Activated T-helper 1 cell treated with anti-CD3 and anti-CD28 coated beads, Interleukin-12 subunit alpha, Interleukin-12 subunit beta, Interleukin-2, Interleukin-4 antibody, amounts not matched to agents 30 ng/mL and 10 ng/mL and 1 ng/mL, durations not matched to agents 14 hours and 24 hours and 36 hours (primary cell): ENCODE data around the gene CYREN. TPM values are rescaled to one million over a fixed set of nuclear protein-coding genes. Genes with fewer than 3 reads are reported as not detected.

Experiments
- DNase-seq: peaks from one replicate; pipeline ENCODE4 v3.0.0; 2021; ENCODE audit warnings: low spot score
- H3K27ac Mint-ChIP-seq: one replicate; pipeline ENCODE4 v1.8.0; 2021; ENCODE audit warnings: mild to moderate bottlenecking, mixed read lengths
- H3K27me3 Mint-ChIP-seq: one replicate; pipeline ENCODE4 v1.8.0; 2022; ENCODE audit warnings: mild to moderate bottlenecking, moderate library complexity, mixed read lengths; ENCODE audit not compliant: insufficient read depth
- H3K36me3 Mint-ChIP-seq: one replicate; pipeline ENCODE4 v1.8.0; 2021; ENCODE audit warnings: low read depth, mixed read lengths
- H3K4me1 Mint-ChIP-seq: one replicate; pipeline ENCODE4 v1.8.0; 2021; ENCODE audit warnings: low read depth, mixed read lengths
- H3K4me3 Mint-ChIP-seq: one replicate; pipeline ENCODE4 v1.8.0; 2021; ENCODE audit warnings: mild to moderate bottlenecking, moderate library complexity, mixed read lengths
- H3K9me3 Mint-ChIP-seq: one replicate; pipeline ENCODE4 v1.8.0; 2021; ENCODE audit warnings: mixed read lengths
- intact Hi-C: fragments of 100-400 bp; cut with micrococcal nuclease; formaldehyde crosslinking; loops from one replicate; pipeline ENCODE4 v1.15.1; 2024
- total RNA-seq: library from RNA; stranded (reverse); gene quantifications from 2 replicates; pipeline ENCODE4 v1.2.3, GENCODE V29; 2022

Gene CYREN
- total RNA-seq, 1 donor from 2014 or later: 58.9 TPM

DNA sequence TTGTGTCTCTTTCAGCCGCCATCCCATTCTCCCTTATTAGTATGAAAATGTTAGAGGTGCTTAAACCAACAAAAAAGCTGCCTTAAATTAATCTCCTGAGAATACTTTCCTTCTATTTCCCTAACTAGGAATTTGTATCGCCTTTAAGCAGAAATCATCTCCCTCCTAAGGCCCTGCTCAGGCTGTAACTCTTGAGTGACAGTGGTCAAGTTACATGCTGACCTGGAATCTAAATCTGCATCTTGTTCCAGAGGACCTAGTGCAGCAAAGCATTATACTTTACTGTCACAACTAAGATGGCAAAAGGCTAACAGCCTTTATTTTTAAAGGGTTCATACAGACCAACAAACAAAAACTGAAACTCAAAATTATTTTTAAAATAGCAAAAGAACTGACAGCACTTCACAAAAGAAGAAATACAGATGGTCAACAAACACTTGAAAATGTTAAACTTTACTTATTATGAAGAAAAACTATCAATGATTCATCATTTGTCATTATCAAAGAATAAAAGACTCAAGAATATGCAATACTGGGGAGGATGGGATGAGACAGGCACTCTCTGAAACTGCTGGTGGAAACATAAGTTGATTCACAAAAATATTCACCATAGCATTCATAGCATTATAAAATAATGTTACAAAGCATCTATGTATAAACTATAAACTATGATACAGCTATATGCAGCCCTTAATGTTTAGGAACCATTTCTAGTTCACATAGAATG lies 11.0 kb downstream of the CYREN start:
- Mint-ChIP-seq H3K27me3 (no peaks in the 10 kb centered on the region), H3K4me1 (peaks cover 44% of the 10 kb centered on the region), H3K9me3 (peaks cover 45% of the 10 kb centered on the region), H3K36me3 (peaks cover 78% of the 10 kb centered on the region), H3K27ac (peak overlapping the region; percentile 94), H3K4me3 (peak overlapping the region; percentile 7)
- intact Hi-C loops: loop anchor here (1.0 kb wide), 2 partner anchors 10 to 11 kb away; partner anchors contain the start of gene TMEM140
- no peak for DNase-seq

DNA sequence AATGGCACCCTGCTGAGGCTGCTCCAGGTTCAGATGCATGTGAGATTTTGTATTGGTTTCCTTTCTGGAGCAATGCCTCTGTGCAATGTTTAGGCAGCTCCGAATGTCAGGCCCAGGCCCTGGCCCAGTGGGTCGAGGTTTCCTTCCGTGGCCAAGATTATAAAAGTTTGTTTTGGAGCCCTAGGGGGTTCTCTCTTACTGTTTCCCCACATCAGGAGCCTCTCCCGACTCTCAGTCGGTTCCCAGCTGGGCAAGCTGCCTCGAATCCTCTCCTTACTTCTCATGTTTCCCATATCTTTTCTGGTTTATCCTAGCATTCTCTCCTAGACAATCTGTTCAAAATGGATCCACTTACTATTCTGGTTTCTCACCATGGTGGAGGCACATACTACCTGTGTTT lies 11.6 kb downstream of the CYREN start:
- H3K27ac Mint-ChIP-seq: no peak overlapping the region
- intact Hi-C loops: no loop called here
- no peaks in the 10 kb centered on the region for H3K27me3 Mint-ChIP-seq
- H3K36me3 Mint-ChIP-seq: peaks cover 78% of the 10 kb centered on the region
- no peak for DNase-seq
- peaks cover 51% of the 10 kb centered on the region for H3K9me3 Mint-ChIP-seq
- peak overlapping the region; percentile 7 for H3K4me3 Mint-ChIP-seq
- peaks cover 51% of the 10 kb centered on the region for H3K4me1 Mint-ChIP-seq

DNA sequence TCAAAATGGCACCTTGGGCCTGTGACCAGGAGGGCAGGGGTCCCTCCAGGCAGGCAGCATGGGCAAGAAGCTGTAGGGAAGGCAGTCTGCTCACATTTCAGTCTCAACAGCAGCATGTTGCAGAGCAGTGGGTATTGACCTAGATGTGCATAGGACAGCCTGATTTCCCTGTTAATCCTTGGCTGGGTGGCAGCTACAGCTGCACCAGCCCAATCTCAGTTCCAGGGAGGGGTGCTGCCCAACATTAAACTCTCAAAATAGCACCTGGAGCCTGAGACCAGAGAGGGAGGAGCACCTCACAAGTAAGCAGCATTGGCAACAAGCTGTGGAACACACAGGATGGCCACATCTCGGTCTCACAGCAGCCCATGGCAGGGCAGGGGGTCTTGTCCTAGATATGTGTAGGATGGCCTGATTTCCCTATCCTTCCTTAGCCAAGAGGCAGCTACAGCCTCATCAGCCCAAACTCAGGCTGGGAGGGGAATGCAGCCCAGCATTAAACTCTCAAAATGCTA lies 12.3 kb downstream of the CYREN start:
- no peak for DNase-seq
- no peaks in the 10 kb centered on the region for H3K27me3 Mint-ChIP-seq
- H3K36me3 Mint-ChIP-seq: peaks cover 83% of the 10 kb centered on the region
- H3K27ac Mint-ChIP-seq: no peak overlapping the region
- H3K4me1 Mint-ChIP-seq: peaks cover 55% of the 10 kb centered on the region
- H3K4me3 Mint-ChIP-seq: no peak overlapping the region
- H3K9me3 Mint-ChIP-seq: peaks cover 55% of the 10 kb centered on the region
- intact Hi-C loops: no loop called here

DNA sequence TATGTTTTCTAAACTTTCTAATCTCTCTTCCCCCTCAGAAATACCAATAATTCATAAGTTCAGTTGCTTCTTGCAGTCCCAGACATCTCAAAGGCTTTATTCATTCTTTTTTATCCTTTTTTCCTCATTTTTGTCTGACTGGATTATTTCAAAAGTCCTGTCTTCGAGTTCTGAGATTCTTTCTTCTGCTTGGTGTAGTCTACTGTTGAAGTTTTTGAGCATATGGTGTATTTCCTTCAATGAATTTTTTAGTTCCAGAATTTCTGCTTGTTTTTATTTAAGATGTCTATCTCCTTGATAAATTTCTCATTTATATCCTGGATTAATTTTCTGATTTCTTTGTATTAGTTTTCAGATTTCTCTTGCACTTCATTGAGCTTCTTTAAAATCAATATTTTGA lies 14.2 kb downstream of the CYREN start:
- Mint-ChIP-seq H3K27me3 (no peaks in the 10 kb centered on the region), H3K36me3 (peaks cover 77% of the 10 kb centered on the region), H3K27ac (no peak overlapping the region), H3K9me3 (peaks cover 49% of the 10 kb centered on the region), H3K4me1 (peaks cover 66% of the 10 kb centered on the region), H3K4me3 (no peak overlapping the region)
- intact Hi-C loops: no loop called here
- no peak for DNase-seq

DNA sequence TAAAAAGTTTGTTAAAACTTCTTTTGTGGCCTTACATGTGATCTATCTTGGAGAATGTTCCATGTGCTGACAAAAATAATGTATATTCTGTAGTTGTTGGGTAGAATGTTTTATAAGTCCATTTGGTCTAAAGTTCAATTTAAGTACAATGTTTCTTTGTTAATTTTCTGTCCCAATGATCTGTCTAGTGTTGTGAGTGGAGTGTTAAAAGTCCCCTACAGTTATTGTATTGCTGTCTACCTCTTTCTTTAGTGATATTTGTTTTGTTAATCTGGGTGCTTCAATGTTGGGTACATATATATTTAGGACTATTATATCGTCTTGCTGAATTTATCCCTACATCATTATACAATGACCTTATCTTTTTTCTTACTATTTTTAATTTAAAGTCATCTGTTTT lies 15.8 kb downstream of the CYREN start:
- peaks cover 69% of the 10 kb centered on the region for H3K36me3 Mint-ChIP-seq
- DNase-seq: no peak
- intact Hi-C loops: no loop called here
- H3K4me1 Mint-ChIP-seq: peaks cover 67% of the 10 kb centered on the region
- H3K27ac Mint-ChIP-seq: no peak overlapping the region
- peaks cover 45% of the 10 kb centered on the region for H3K9me3 Mint-ChIP-seq
- no peaks in the 10 kb centered on the region for H3K27me3 Mint-ChIP-seq
- no peak overlapping the region for H3K4me3 Mint-ChIP-seq

DNA sequence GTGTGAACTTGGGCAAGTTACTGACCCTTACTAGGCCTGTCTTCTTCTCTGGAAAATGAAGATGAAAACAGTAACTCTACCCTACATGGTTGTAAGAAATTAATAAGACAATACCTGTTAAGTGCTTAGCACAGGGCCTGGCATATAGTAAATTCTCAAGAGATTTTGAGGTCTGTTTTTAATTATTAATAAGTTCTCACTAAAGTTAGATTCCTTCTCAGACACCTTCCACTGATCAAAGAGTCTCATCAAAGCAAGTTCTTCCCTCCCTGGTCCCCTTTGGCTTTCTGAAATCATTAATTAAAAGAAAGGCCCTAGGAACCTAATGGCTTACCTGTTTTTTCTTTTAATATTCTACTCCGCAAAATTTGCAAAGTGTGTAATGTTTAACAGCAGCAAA lies 18.1 kb downstream of the CYREN start:
- DNase-seq: no peak
- H3K27ac Mint-ChIP-seq: no peak overlapping the region
- no peaks in the 10 kb centered on the region for H3K27me3 Mint-ChIP-seq
- H3K9me3 Mint-ChIP-seq: peaks cover 45% of the 10 kb centered on the region
- intact Hi-C loops: no loop called here
- peaks cover 59% of the 10 kb centered on the region for H3K36me3 Mint-ChIP-seq
- no peak overlapping the region for H3K4me3 Mint-ChIP-seq
- peaks cover 67% of the 10 kb centered on the region for H3K4me1 Mint-ChIP-seq

DNA sequence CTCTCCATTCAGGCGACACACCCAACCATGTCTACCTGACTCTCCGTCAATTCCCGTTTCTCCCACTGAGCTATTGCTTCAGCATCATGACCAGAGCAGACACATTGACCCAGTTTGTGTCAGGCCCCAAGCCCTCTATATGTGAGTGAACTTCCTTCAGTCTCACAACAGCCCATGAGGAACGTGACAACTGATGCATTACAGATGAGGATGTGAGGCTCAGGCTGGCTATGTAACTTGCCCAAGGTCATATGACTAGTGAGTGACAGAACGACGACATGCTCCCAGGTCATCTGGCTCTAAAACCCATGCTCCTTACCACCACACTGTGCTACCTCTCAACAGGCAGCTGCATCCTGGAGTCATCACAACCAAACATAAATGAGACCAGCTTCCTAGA lies 19.0 kb downstream of the CYREN start:
- no peak for DNase-seq
- H3K36me3 Mint-ChIP-seq: peaks cover 50% of the 10 kb centered on the region
- peak overlapping the region; percentile 0 for H3K27ac Mint-ChIP-seq
- peaks cover 69% of the 10 kb centered on the region for H3K4me1 Mint-ChIP-seq
- intact Hi-C loops: no loop called here
- no peaks in the 10 kb centered on the region for H3K27me3 Mint-ChIP-seq
- H3K4me3 Mint-ChIP-seq: peak overlapping the region; percentile 16
- H3K9me3 Mint-ChIP-seq: peaks cover 37% of the 10 kb centered on the region

DNA sequence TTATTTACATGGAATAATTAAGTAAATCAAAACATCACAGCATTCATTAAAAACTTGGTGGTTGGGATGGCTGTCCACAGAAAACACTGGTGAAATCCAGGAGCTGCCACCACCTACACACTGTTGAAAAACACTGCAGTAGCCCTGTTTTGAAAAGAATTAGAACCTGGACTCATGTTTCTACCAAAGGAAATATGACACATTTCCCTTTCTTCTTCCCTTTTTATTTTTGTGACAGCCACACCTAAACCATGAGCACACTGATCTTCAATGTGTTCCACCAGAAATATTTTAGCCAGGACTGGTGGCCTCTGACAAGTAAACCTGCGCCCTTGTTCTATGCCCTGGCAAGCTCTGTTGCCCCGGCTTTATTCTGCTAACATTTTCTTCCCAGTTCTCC lies 19.4 kb downstream of the CYREN start:
- Mint-ChIP-seq H3K36me3 (peaks cover 46% of the 10 kb centered on the region), H3K9me3 (peaks cover 33% of the 10 kb centered on the region), H3K27ac (peak overlapping the region; percentile 0), H3K4me1 (peaks cover 73% of the 10 kb centered on the region), H3K4me3 (peak overlapping the region; percentile 16), H3K27me3 (no peaks in the 10 kb centered on the region)
- intact Hi-C loops: no loop called here
- no peak for DNase-seq

DNA sequence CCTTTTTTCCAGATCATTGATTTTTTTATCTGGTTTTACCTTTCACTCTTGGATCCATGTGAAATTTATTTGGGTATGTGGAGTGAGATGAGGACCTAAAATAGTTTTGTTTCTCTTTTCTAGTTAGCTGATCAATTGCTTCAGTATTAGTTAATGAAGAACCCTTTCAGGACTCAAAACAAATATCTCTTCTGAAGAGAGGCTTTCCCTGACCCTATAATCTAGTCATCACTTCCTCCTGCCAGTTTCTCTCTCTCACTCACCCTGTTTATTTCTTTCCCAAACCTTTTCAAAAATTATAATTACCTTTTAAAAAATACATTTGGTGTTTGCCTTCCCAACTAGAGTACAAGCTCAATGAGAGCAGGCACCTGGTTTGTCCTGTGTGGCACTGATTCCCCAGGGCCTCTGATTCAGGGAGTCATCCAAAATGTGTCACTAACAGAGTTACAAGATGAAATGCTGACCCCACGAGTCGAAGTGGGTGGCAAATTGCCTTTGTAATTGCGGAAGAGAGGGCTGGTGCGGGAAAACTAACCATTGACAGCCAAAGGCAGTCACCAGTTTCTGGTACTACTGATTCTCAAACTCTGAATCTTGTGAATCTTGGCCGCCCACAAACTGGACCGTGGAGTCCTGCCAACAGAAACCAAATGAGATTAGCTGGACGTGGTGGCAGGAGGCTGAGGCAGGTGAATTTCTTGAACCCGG lies 20.3 kb downstream of the CYREN start:
- Mint-ChIP-seq H3K27ac (no peak overlapping the region), H3K27me3 (no peaks in the 10 kb centered on the region), H3K9me3 (peaks cover 24% of the 10 kb centered on the region), H3K4me3 (peak overlapping the region; percentile 88), H3K4me1 (peaks cover 78% of the 10 kb centered on the region), H3K36me3 (peaks cover 40% of the 10 kb centered on the region)
- intact Hi-C loops: no loop called here
- no peak for DNase-seq

DNA sequence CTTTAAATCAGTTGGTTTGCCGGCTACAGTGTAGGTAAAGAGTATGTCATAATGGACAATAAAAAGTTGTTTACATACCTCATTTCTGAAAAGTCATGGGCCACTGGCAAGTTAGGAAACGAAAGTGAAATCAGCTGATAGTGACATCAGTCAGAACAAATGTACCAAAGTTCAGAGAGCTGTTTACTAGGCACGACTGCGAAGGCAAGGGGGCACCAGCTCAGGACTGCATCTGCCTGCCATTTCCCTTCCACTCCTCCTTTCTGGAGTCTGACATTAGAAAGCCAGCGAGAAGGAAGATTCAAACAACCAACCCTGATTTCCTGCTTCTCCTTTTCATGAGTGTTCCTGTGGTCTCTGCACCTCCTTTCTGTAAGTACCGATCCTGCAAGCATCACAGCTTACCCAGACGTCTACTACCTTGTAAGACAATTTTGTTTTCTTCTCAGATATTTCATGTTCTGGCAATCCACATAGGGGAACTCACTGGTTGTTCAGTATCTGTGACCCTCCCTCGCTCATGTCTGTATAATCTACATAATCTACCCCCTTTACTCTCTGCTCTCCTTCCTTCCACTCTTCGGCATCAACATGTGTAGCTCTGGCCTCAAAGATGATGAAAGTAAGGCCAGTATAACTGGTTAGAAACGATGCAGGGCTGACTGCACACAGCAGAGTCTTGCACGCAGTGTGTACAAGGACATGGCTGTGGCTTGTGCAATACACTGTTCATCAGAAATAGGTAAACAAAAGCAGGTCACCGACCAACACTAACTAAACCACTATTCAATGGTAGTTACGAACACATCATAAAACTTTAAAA lies 22.4 kb downstream of the CYREN start, which contains the start of gene TMEM140:
TSS of gene TMEM140 (plus strand) at position 174 of the 823 bp plus-strand sequence. CDS start 16,370 bp downstream, outside the sequence.
- intact Hi-C loops: loop anchor here (1.0 to 5.0 kb wide), 8 partner anchors 12 to 831 kb away; partner anchors contain the start of genes AGBL3, AKR1B1, BPGM and CYREN
- peak within 1 kb of the TSS; percentile 96 for H3K27ac Mint-ChIP-seq

DNA sequence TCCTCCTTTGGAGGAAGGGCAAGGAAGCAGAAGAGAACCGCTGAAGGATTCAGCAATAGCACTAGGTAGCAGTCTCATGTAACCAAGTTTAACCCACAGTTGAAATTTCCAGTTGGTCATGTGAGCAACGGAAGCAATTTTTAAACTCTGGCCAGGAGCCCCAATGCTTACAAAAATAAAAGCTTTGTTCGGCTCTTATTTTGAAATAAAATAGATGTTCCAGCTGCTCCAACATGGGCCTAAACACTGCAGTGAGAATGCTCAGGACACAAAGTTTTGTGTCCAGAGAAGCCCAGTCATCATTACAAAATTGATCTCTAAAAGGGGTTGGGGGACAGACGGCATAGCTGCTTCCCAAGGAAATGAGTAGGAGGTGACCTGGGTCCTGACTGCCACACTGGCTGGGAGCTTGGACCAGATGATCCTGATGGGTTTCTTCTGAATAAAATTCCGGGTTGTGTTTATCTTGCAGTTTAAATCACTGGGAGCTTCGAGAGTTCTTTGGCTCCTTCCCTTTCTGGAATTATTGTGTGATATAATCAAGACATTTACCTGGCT lies 23.1 kb downstream of the CYREN start:
- Mint-ChIP-seq H3K9me3 (no peaks in the 10 kb centered on the region), H3K4me1 (peaks cover 55% of the 10 kb centered on the region), H3K4me3 (peak overlapping the region; percentile 88), H3K27me3 (no peaks in the 10 kb centered on the region), H3K27ac (peak overlapping the region; percentile 96), H3K36me3 (peaks cover 15% of the 10 kb centered on the region)
- peak; percentile 23 for DNase-seq
- intact Hi-C loops: loop anchor here (1.0 to 5.0 kb wide), 2 partner anchors 410 to 688 kb away; partner anchors contain the start of genes AKR1B1 and NUP205

More for the DNA sequence above, 22.4 kb downstream of the CYREN start, which contains the start of gene TMEM140:
- Mint-ChIP-seq H3K36me3 (peaks cover 21% of the 10 kb centered on the region), H3K9me3 (peaks cover 5% of the 10 kb centered on the region), H3K27me3 (no peaks in the 10 kb centered on the region), H3K4me1 (peaks cover 60% of the 10 kb centered on the region), H3K4me3 (peak within 1 kb of the TSS; percentile 88)
- peak; percentile 61 for DNase-seq
